Urinary bladder (tissue), 4 donors: Measurements from ENCODE around the gene HSPB6. TPM values are rescaled to one million over a fixed set of nuclear protein-coding genes. Genes with fewer than 3 reads are reported as not detected.
A peak's percentile ranks its signal among the peaks of the same experiment; 100 is the strongest.
"Not testable (repeated sequence)": the region's sequence is repeated elsewhere in the genome, so short reads cannot be mapped to it uniquely, and the experiment has no call there.

Experiments
- DNase-seq: peaks from one replicate; pipeline ENCODE4 v3.0.0-alpha.2; 2015; ENCODE audit errors: extremely low spot score
- H3K27ac ChIP-seq: one replicate; pipeline ENCODE4 v1.5.1; 2013; ENCODE audit warnings: low read depth, mild to moderate bottlenecking, moderate library complexity
- H3K36me3 ChIP-seq: one replicate; pipeline ENCODE4 v1.6.1; 2013; ENCODE audit warnings: mild to moderate bottlenecking, moderate library complexity; ENCODE audit not compliant: insufficient read depth
- H3K4me1 ChIP-seq: one replicate; pipeline ENCODE4 v1.6.1; 2013; ENCODE audit warnings: mild to moderate bottlenecking, moderate library complexity; ENCODE audit not compliant: insufficient read depth
- H3K4me3 ChIP-seq: one replicate; pipeline ENCODE4 v1.5.1; 2013; ENCODE audit warnings: low read depth, low read length
- WGBS: extraction: QIAGEN DNeasy Blood & Tissue Kit; methylation state at CpG from one replicate; pipeline ENCODE4 v1.1.7; 2013; 5-methylcytosine and 5-hydroxymethylcytosine counted together
- polyA plus RNA-seq: library from polyadenylated mRNA; stranded (reverse); fragments of 200-250 nt; gene quantifications from one replicate; pipeline ENCODE4 v1.2.3, GENCODE V29; 2013
- total RNA-seq: library from RNA; depleted of rRNA; stranded (reverse); fragments of >200 nt; gene quantifications from one replicate; pipeline ENCODE4 v1.2.3, GENCODE V29; 2014
- donor health status: healthy with polysubstance abuse.
- donor health status: healthy.

Gene HSPB6, protein sequence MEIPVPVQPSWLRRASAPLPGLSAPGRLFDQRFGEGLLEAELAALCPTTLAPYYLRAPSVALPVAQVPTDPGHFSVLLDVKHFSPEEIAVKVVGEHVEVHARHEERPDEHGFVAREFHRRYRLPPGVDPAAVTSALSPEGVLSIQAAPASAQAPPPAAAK
- 25.4 TPM for total RNA-seq
- 657 TPM for polyA plus RNA-seq

DNA sequence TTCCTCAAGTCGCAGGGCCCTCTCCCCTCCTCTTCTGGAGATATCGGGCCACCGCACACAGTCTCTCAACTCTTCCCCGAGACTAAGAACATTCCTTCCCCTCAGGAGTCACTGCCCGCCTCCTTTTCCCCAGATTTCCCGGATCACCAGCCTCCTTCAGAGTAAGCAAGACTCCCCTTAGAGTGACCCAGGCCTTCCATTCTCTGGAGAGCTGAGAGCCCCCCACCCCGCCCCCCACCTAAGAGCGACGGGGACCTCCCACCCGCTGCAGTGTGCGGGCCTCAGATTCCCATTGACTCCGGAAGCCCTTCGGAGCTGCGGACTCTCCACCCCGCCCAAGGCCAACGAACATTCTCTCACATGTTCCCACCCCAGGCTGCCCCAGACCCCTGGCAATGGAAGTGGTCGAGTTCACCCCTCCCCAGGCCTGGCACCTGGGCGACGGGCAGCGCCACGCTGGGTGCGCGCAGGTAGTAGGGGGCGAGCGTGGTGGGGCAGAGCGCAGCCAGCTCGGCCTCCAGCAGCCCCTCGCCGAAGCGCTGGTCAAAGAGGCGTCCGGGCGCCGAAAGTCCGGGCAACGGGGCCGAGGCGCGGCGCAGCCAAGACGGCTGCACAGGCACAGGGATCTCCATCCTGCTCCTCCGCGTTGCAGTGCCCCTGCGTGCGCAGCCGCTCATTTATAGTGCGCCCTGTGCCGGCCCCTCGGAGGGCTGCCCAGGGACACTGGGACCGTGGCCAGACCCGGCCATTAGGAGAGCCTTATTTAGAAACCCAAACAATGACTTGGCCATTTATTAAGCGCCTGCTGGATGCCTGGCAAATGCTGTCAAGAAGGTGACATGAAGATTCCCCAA is at the start of gene HSPB6:
HSPB6 (minus strand) TSS at position 653 of the 854 bp plus-strand sequence; CDS start at position 632, 21 bp downstream.
- no peak for DNase-seq
- 3% methylated on average over 52 of the region's 52 CpGs for WGBS
- Histone ChIP-seq H3K36me3 (no peaks in the 10 kb centered on the region), H3K27ac (peak within 1 kb of the TSS; percentile 84), H3K4me3 (peak within 1 kb of the TSS; percentile 51), H3K4me1 (no peaks in the 10 kb centered on the region)

DNA sequence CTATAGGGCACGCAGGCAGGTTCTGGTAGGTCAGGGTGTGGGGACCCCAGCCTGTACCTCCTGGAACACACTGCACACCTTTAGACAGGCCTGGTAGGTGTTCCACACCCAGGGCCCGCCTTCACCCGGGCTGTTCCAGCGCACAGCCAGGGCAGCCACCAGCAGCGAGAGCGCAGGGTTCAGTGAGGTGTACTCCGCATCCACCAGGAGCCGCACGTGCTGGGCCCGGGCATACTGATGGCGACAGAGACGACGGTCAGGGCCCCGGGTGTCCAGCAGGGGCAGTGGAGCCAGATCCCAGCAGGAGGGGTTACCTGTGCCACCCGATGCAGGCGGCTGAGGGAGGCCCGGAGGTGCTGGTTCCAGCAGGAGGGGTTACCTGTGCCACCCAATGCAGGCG is 49.8 kb upstream of the HSPB6 start:
- Histone ChIP-seq H3K4me3 (no peak overlapping the region), H3K4me1 (no peaks in the 10 kb centered on the region)
- WGBS, result 85% methylated on average over 18 of the region's 18 CpGs

DNA sequence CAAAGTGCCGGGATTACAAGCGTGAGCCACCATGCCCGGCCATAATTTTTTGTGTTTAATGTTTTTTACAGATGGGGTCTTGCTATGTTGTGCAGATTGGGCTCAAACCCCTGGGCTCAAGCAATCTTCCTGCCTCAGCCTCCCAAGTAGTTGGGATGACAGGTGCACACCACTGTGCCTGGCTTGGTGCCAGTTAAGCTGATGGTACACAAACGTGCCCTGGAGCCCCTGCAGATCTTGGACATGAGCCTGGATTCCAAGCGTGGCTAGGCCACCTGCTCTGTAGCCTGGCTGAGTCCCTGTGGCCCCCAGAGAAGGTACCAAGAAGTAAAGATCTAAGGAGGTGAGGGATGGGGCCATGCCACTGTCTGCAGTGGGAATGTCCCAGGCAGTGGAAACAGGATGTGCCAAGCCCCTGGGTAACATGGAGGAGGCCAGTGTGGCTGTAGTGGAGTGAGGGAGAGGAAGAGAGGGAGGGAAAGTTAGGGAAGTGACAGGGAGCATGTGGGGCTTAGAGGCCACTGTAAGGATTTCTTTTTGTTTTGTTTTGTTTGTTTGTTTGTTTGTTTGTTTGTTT is 48.8 kb upstream of the HSPB6 start:
- Histone ChIP-seq H3K4me3 (no peak overlapping the region), H3K27ac (no peak overlapping the region), H3K4me1 (no peaks in the 10 kb centered on the region), H3K36me3 (no peaks in the 10 kb centered on the region)
- WGBS, result 59% methylated on average over 5 of the region's 5 CpGs
- DNase-seq, result no peak

More for the DNA sequence above, 49.8 kb upstream of the HSPB6 start:
- Histone ChIP-seq H3K27ac (no peak overlapping the region), H3K36me3 (no peaks in the 10 kb centered on the region)
- no peak for DNase-seq

DNA sequence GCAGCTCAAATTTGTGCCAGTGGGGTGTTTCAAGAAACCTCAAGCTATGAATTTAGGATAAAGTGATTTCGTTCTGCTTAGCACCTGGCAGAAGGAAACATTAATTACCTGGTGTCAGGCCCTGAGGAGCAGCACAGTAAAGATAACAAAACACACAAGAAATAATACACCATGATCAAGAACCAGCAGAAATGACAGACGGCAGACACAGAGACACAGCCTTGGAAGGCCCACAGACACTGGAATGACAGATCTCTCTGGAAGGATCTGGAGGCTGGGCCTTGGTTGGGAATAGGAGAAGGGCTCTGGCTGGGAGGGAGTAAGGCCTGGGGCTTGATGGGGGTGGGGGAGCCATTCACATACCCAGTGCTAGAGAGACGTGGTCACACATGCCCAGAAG is 45.0 kb upstream of the HSPB6 start:
- Histone ChIP-seq H3K27ac (no peak overlapping the region), H3K36me3 (no peaks in the 10 kb centered on the region), H3K4me1 (no peaks in the 10 kb centered on the region), H3K4me3 (no peak overlapping the region)
- no peak for DNase-seq
- WGBS, result 65% methylated on average over 3 of the region's 3 CpGs

DNA sequence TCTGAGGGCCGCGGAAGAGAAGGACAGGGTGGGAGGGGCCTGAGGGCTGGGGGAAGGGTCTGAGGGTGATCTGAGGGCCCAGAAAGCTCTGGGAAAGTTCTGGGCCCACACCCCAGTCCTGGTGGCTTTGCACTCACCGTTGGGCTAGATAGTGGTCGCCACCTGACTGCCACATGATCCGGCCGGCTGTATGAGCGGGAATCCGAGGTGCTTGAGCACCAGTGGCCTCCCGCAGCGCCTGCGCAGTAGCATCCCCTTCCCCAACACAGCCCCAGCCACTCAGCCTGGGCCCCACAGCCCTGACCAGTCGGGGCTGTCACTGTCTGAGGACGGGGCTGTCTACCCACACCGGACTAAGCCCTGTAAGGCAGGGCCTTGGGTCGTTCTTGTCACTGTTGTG is 40.8 kb upstream of the HSPB6 start:
- no peak for DNase-seq
- 11% methylated on average over 15 of the region's 15 CpGs for WGBS
- Histone ChIP-seq H3K4me3 (no peak overlapping the region), H3K36me3 (no peaks in the 10 kb centered on the region), H3K4me1 (no peaks in the 10 kb centered on the region), H3K27ac (no peak overlapping the region)

DNA sequence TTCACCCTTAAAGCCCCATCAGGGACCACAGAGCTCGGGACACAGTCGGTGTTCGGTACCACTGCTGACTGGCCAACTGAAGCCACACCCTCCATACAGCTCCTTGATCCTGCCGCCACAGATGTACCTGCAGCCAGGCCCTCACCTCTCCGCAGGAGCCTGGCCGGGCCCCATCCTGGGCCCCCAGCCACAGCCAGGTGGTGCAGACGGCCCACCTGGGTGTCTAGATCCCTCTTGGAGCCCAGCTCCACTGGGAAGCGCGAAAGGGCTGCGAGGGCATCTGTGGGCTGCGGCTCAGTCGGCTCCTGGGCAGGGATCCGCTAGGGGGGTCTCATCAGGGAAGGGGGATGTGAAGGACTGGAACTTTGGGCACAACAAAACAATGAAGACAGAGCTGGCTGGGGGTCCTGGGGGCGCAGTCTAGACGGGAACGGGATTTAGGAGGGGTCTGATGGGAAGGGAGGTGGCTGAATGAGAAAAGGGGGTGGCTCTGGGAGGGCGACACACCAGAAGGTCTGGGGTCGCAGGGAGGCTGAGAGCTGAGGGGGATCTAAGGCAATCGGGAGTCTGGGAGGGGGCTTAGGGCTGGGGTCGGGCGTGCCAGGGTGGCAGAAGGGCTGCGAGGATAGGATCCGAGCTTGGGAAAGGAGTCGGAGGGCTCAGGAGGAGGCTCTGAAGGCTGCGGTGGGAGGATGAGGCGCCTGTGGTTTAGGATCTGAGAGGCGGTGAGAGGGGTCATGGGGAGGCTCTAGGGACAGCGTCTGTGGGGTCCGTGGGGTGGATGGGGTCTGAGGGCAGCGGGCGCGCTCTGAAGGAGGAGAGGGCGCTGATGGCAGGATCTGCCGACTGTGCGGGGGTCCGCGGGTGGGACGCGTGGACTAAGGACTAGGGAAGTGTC is 40.1 kb upstream of the HSPB6 start:
- DNase-seq, result no peak
- Histone ChIP-seq H3K36me3 (no peaks in the 10 kb centered on the region), H3K4me3 (no peak overlapping the region), H3K27ac (no peak overlapping the region), H3K4me1 (no peaks in the 10 kb centered on the region)
- 19% methylated on average over 39 of the region's 39 CpGs for WGBS

DNA sequence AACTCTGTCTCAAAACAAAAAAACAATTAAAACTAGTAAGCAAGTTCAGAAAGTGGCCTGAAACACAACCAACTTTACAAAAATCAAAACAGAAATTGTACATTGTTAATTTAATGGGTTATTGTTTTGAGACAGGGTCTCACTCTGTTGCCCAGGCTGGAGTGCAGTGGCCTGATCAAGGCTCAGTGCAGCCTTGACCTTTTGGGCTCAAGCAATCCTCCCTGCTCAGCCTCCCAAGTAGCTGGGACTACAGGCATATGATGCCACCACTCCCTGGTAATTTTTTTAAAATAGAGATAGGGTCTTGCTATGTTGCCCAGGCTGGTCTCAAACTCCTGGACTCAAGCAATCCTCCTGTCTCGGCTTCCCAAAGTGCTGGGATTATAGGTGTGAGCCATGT is 38.7 kb upstream of the HSPB6 start:
- H3K4me1 ChIP-seq, H3K27ac ChIP-seq, H3K36me3 ChIP-seq, H3K4me3 ChIP-seq, DNase-seq: not testable (repeated sequence)
- WGBS, result 87% methylated on average over 1 of the region's 1 CpG

DNA sequence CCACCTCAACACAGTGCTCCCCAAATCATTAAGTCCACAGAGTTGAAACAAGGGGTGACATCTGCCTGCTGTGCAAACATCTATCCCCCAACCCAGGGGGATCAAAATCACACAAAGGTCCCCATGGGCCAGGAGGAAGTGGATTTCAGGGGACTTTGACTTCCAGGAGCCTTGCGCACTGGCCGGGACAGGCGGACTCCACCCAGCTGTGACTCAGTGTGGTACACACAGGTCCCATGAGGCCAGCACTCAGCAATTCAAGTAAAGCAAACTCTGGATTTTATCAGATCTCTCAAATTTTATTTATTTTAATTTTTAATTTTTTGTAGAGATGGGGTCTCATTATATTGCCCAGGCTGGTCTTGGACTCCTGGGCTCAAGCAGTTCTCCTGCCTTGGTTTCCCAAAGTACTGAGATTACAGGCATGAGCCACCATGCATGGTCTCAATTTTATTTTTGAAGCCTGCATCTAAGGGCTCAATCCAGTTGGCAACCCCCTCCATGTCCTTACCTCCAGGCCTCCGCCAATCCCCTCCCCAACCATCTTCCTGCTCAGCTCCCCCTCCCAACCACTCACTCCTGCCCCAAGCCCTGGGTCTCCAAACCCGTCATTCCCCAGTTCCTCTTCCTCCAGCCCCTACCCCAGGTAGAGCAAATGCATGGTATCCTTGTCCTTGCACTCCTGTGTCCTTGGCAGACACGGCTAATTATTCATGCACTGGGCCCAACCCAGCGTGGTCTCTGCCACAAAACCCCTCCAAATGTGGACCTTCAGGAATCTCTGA is 36.7 kb upstream of the HSPB6 start:
- Histone ChIP-seq H3K36me3 (no peaks in the 10 kb centered on the region), H3K4me1 (no peaks in the 10 kb centered on the region), H3K27ac (no peak overlapping the region), H3K4me3 (no peak overlapping the region)
- DNase-seq, result no peak
- WGBS, result 72% methylated on average over 7 of the region's 7 CpGs

DNA sequence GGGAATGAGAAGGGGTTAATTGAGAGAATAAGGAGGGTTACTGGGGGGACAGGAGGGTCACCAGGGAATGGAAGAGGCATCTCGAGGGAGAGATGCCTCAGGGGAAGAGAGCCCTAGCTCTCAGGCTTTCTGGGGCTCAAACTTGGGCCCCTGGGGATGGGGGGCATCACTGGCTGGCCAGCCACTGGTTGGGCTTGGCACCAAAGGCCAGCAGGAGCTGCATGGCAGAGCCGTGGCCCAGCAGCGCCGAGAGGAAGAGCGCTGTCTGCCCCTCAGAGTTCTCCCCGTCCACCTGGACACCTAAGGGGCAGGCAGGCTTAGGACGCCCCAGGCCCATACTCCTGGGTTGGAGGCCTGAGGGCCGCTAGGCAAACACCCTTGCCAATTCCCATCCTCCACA is 36.1 kb upstream of the HSPB6 start:
- WGBS, result 78% methylated on average over 8 of the region's 8 CpGs
- Histone ChIP-seq H3K4me1 (no peaks in the 10 kb centered on the region), H3K36me3 (no peaks in the 10 kb centered on the region), H3K27ac (no peak overlapping the region), H3K4me3 (no peak overlapping the region)
- no peak for DNase-seq

DNA sequence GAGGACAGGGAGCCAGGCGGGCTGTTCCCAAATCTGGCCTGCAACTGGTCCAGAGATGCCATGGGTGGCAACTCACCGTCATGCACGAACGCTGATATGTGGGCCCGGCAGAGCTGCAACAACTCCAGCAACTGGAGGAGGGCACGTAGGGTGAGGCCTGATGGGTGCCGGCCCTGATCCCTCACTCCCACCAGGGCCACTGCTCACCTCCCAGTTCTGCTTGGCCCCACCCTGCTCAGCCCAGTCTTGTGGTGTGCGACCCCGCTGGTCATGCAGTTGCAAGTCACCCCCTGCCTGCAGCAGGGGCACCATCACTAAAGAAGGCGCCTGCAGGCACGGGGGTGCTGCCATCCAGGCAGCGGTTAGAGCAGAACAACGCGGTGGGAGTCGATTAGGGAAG is 35.5 kb upstream of the HSPB6 start:
- Histone ChIP-seq H3K4me3 (no peak overlapping the region), H3K36me3 (no peaks in the 10 kb centered on the region), H3K4me1 (no peaks in the 10 kb centered on the region), H3K27ac (no peak overlapping the region)
- no peak for DNase-seq
- 84% methylated on average over 15 of the region's 15 CpGs for WGBS

DNA sequence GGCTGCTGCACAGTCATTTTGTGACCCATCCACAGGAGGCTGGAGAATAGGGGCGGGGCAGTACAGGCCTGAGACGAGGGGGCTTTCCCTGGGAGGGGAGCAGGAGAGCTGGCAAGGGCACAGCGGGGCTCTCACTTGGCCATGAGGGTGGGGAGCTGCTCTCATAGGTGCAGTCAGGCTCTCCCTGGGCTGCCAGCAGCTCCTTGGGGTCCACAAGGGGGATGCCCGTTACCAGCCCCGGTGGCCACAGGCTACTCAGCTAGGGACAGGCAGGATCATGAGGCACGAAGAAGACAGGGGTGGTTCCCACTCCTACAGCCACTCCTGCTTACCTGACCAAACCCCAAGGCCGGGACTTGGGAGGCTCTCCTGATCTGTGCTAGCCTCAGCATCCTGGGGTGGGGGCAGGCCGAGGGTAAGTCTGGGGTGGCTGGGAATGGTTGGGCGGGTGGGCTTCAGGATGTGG is 35.0 kb upstream of the HSPB6 start:
- no peak for DNase-seq
- Histone ChIP-seq H3K4me1 (no peaks in the 10 kb centered on the region), H3K36me3 (no peaks in the 10 kb centered on the region), H3K27ac (no peak overlapping the region), H3K4me3 (no peak overlapping the region)
- WGBS, result 88% methylated on average over 9 of the region's 9 CpGs

DNA sequence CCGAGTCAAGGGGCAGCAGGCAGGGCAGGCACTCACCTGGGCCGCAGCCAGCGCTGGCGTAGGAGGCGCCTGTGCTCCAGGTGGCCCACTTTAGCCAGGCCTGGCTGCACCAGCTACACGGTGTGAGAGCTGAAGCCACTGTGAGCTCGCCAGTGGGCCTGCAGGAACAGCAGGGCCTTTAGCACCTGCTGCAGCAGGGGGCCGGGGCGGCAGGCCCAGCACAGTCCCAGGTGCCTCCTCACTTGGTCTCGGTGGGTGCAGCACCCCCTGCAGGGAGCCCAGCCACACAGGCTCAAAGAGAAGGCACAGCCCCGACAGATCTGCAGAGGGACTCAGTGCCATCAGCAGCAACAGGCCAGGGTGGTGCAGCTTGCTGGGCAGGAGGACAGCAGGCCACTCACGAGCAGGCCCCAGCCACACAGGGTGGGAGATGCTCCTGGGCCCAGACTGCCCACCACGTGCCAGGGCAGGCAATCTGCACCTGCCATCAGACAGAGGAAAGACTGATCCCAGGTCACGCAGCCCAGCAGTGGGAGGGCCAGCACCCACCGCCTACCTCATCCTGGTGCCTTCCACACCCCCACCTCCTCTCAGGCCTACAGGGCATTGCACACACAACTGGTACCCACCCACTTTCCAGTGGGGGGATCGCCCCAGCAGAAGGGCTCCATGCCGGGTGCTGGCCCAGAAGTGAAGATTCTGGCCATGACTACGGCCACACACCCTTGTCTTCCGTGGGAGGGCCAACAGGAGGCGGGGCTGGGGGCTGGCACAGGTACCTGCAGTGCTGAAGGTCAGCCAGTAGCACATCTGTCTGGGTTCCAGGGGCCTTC is 34.4 kb upstream of the HSPB6 start:
- WGBS, result 58% methylated on average over 20 of the region's 20 CpGs
- DNase-seq, result no peak
- H3K4me1 ChIP-seq, result no peaks in the 10 kb centered on the region

More for the DNA sequence above, 34.4 kb upstream of the HSPB6 start:
- Histone ChIP-seq H3K27ac (no peak overlapping the region), H3K4me3 (no peak overlapping the region), H3K36me3 (no peaks in the 10 kb centered on the region)
